Endothelial cell of umbilical vein (primary cell): Measurements from ENCODE around the gene DIO3. TPM values are rescaled to one million over a fixed set of nuclear protein-coding genes. Genes with fewer than 3 reads are reported as not detected.

Source experiments
- BruUV-seq: library from RNA; stranded (reverse); fragments of 400-500 nt; replicated peaks from 2 replicates; lab custom pipeline; 2021; lab: Mats Ljungman, UMichigan
- CTCF ChIA-PET: fragments of 300-600, 350-600 bp; sonication (Branson Sonifier 250); formaldehyde crosslinking; loops from one replicate; lab custom pipeline; 2021; ENCODE audit warnings: antibody characterized with exemption, inconsistent platforms; lab: Charles Lee
- POLR2A ChIA-PET: fragments of 300-600, 350-600 bp; sonication (Branson Sonifier 250); formaldehyde crosslinking; loops from one replicate; lab custom pipeline; 2021; ENCODE audit warnings: antibody characterized with exemption, inconsistent platforms; lab: Charles Lee
- DNase-seq: peaks from one replicate; pipeline ENCODE4 v3.0.0-alpha.2; 2011; ENCODE audit warnings: low read depth, low spot score
- FAIRE-seq: peaks from 2 replicates; lab custom pipeline; 2011; peaks lifted over from hg19 to GRCh38; lab: Jason Lieb, UNC
- H2AFZ ChIP-seq: 2 replicates; pipeline ENCODE4 v1.6.0; 2012; ENCODE audit warnings: low read depth, low read length, control low read depth, inconsistent platforms
- H3K27ac ChIP-seq: 2 replicates; pipeline ENCODE4 v1.5.1; 2011; ENCODE audit warnings: low read depth, mild to moderate bottlenecking, control low read depth, low read length, moderate library complexity; ENCODE audit not compliant: insufficient read depth
- H3K27me3 ChIP-seq, 2 experiments: 2 replicates each; pipeline versions ENCODE4 v1.6.0 to v1.6.1; 2011; ENCODE audit warnings: low read length in 2 of 2, mixed read lengths in 1 of 2; ENCODE audit not compliant: control insufficient read depth in 2 of 2, insufficient read depth in 2 of 2
- H3K36me3 ChIP-seq, 2 experiments: 2 replicates in 1 of 2; 3 replicates in 1 of 2; pipeline ENCODE4 v1.5.1; 2011; ENCODE audit warnings: low read length in 2 of 2, mild to moderate bottlenecking in 1 of 2, moderate library complexity in 1 of 2; ENCODE audit not compliant: control insufficient read depth in 2 of 2, insufficient read depth in 2 of 2; ENCODE audit errors: extremely low read depth in 1 of 2
- H3K4me1 ChIP-seq: 3 replicates; pipeline ENCODE4 v1.5.1; 2011; ENCODE audit warnings: mild to moderate bottlenecking, low read length; ENCODE audit not compliant: control insufficient read depth, insufficient read depth; ENCODE audit errors: extremely low read depth
- H3K4me2 ChIP-seq: 2 replicates; pipeline ENCODE4 v1.6.1; 2011; ENCODE audit warnings: low read length, control low read depth, mixed read lengths; ENCODE audit not compliant: insufficient read depth
- H3K4me3 ChIP-seq, 3 experiments: fragments of 200-600 bp in 1 of 3; sonication (generic), shearing (Covaris generic) in 1 of 3; replicated peaks in 1 of 3; 2 replicates each; pipeline ENCODE4 v1.5.1; 2011 to 2016; ENCODE audit warnings: control low read depth in 3 of 3, low read length in 3 of 3, mild to moderate bottlenecking in 2 of 3, inconsistent platforms in 1 of 3, low read depth in 1 of 3, moderate library complexity in 1 of 3; ENCODE audit not compliant: insufficient read depth in 1 of 3
- H3K79me2 ChIP-seq: 2 replicates; pipeline ENCODE4 v1.6.0; 2012; ENCODE audit warnings: low read length, inconsistent platforms; ENCODE audit not compliant: control insufficient read depth, insufficient read depth
- H3K9ac ChIP-seq: replicated peaks from 2 replicates; pipeline ENCODE3; 2011; ENCODE audit warnings: low read length, control low read depth; ENCODE audit not compliant: insufficient read depth; ENCODE audit errors: extremely low read depth
- H3K9me1 ChIP-seq: replicated peaks from 3 replicates; pipeline ENCODE4 v1.6.0; 2011; ENCODE audit warnings: mild to moderate bottlenecking, low read length; ENCODE audit not compliant: control insufficient read depth, insufficient read depth; ENCODE audit errors: extremely low read depth
- H3K9me3 ChIP-seq: replicated peaks from 2 replicates; pipeline ENCODE4 v1.5.1; 2012; ENCODE audit warnings: low read length, inconsistent platforms; ENCODE audit not compliant: control insufficient read depth, insufficient read depth
- H4K20me1 ChIP-seq: replicated peaks from 2 replicates; pipeline ENCODE3; 2011; ENCODE audit warnings: mild to moderate bottlenecking, low read length; ENCODE audit not compliant: control insufficient read depth, insufficient read depth; ENCODE audit errors: extremely low read depth
- CTCF ChIP-seq, 2 donors: IDR thresholded peaks; 1 replicate in 1 of 2; 2 replicates in 1 of 2; pipeline ENCODE4 v1.5.1; 2011; ENCODE audit warnings: low read length in 2 of 2, mild to moderate bottlenecking in 2 of 2, moderate library complexity in 2 of 2, control low read depth in 1 of 2, inconsistent platforms in 1 of 2, low read depth in 1 of 2; ENCODE audit not compliant: insufficient read depth in 1 of 2; ENCODE audit errors: extremely low read depth in 1 of 2
- EZH2 ChIP-seq: IDR thresholded peaks from 2 replicates; pipeline ENCODE4 v1.6.1; 2012; ENCODE audit warnings: borderline replicate concordance, low read depth, mild to moderate bottlenecking, moderate library complexity, low read length, inconsistent platforms; ENCODE audit not compliant: severe bottlenecking
- FOS ChIP-seq: IDR thresholded peaks from 2 replicates; pipeline ENCODE4 v1.6.1; 2011; ENCODE audit warnings: mild to moderate bottlenecking, low read length, moderate library complexity, borderline replicate concordance; ENCODE audit not compliant: insufficient read depth
- GATA2 ChIP-seq: IDR thresholded peaks from 2 replicates; pipeline ENCODE4 v1.7.0; 2011; ENCODE audit warnings: low read depth, mild to moderate bottlenecking, moderate library complexity, mixed read lengths, low read length; ENCODE audit not compliant: insufficient read length, insufficient read depth
- JUN ChIP-seq: IDR thresholded peaks from 2 replicates; pipeline ENCODE4 v1.6.1; 2011; ENCODE audit warnings: borderline replicate concordance, low read depth; ENCODE audit not compliant: insufficient read length, insufficient read depth
- MAX ChIP-seq: IDR thresholded peaks from 2 replicates; pipeline ENCODE4 v1.6.1; 2011; ENCODE audit not compliant: insufficient read depth, insufficient read length
- MYC ChIP-seq: IDR thresholded peaks from one replicate; pipeline ENCODE4 v1.6.1; 2011; ENCODE audit warnings: mild to moderate bottlenecking, low read depth, low read length
- POLR2A ChIP-seq: IDR thresholded peaks from 2 replicates; pipeline ENCODE4 v1.6.1; 2012; ENCODE audit warnings: low read depth, mild to moderate bottlenecking, control low read depth, low read length
- POLR2AphosphoS5 ChIP-seq: IDR thresholded peaks from 2 replicates; pipeline ENCODE4 v1.6.1; 2012; ENCODE audit warnings: low read depth, mild to moderate bottlenecking, control low read depth, low read length, moderate library complexity; ENCODE audit not compliant: insufficient read depth
- dilution Hi-C: fragments of 300-500 bp; cut with MboI; formaldehyde crosslinking; loops from one replicate; pipeline ENCODE4 v1.15.0; 2019; ENCODE audit warnings: low sequenced_read_pairs; ENCODE audit not compliant: extremely low pct_ligation_motif_present
- intact Hi-C: fragments of 100-400 bp; cut with micrococcal nuclease; formaldehyde crosslinking; loops from one replicate; pipeline ENCODE4 v1.10.0; 2022
- polyA plus RNA-seq, 4 experiments: library from polyadenylated mRNA; depleted of rRNA in 3 of 4; stranded (reverse) in 3 of 4; unstranded in 1 of 4; fragments of >200 nt; gene quantifications; 2 replicates each; pipeline versions ENCODE4 v1.2.1 to v1.2.3, GENCODE V29; 2011 to 2012; ENCODE audit warnings: missing spikeins in 1 of 4
- total RNA-seq: library from RNA; stranded (reverse); gene quantifications from 2 replicates; pipeline ENCODE4 v1.2.3, GENCODE V29; 2021

Gene DIO3
- total and polyA plus RNA-seq, 2 donors (not counting 3 experiments of a cell fraction or from before 2014, with no cell fraction given): not detected

GRCh38 chr14:101547107-101547738 is 14.1 kb upstream of the DIO3 start:
- no peak for DNase-seq
- BruUV-seq: no TSS peak
- H3K27me3 ChIP-seq: no peaks in the 10 kb centered on the region
- CTCF ChIA-PET: no interaction called here
- no peak overlapping the region for H2AFZ ChIP-seq
- H4K20me1 ChIP-seq: no peaks in the 10 kb centered on the region
- no peak overlapping the region for H3K4me2 ChIP-seq
- no peak for FAIRE-seq
- H3K9me1 ChIP-seq: no peaks in the 10 kb centered on the region
- no peak overlapping the region for H3K9ac ChIP-seq
- intact Hi-C loops: no loop called here
- H3K79me2 ChIP-seq: no peaks in the 10 kb centered on the region
- TF ChIP-seq GATA2: no peak
- no peak for TF ChIP-seq MYC
- no peak for TF ChIP-seq JUN
- no peak for TF ChIP-seq EZH2
- TF ChIP-seq FOS: no peak
- no peak for TF ChIP-seq MAX
- H3K9me3 ChIP-seq: no peaks in the 10 kb centered on the region
- dilution Hi-C loops: no loop called here
- H3K4me3 ChIP-seq: no peak overlapping the region
- H3K4me1 ChIP-seq: no peaks in the 10 kb centered on the region
- H3K27ac ChIP-seq: no peak overlapping the region
- H3K36me3 ChIP-seq: no peaks in the 10 kb centered on the region
- POLR2A ChIA-PET: no interaction called here

GRCh38 chr14:101547961-101548669 is 13.2 kb upstream of the DIO3 start:
- TF ChIP-seq CTCF (IDR thresholded peaks at IDR 0.05; ENCODE audit: extremely low read depth in 1 of 2, insufficient read depth in 1 of 2, low read depth in 1 of 2, low read length in 2 of 2): no peak
- no peak for TF ChIP-seq EZH2
- no peak for TF ChIP-seq MYC
- TF ChIP-seq POLR2A: no peak
- TF ChIP-seq POLR2AphosphoS5: no peak
- TF ChIP-seq MAX: no peak
- no peak for TF ChIP-seq JUN

More at GRCh38 chr14:101547961-101548669, 13.2 kb upstream of the DIO3 start:
- Histone ChIP-seq H3K4me3 (no peak overlapping the region), H2AFZ (no peak overlapping the region), H3K27ac (no peak overlapping the region), H4K20me1 (no peaks in the 10 kb centered on the region), H3K9ac (no peak overlapping the region), H3K4me2 (no peak overlapping the region), H3K4me1 (no peaks in the 10 kb centered on the region), H3K79me2 (no peaks in the 10 kb centered on the region), H3K9me3 (no peaks in the 10 kb centered on the region), H3K36me3 (no peaks in the 10 kb centered on the region), H3K27me3 (no peaks in the 10 kb centered on the region), H3K9me1 (no peaks in the 10 kb centered on the region)
- no peak for DNase-seq
- no TSS peak for BruUV-seq
- intact Hi-C loops (no loop called here), dilution Hi-C loops (no loop called here)
- no peak for FAIRE-seq
- POLR2A ChIA-PET: no interaction called here
- CTCF ChIA-PET: no interaction called here
